Body of pancreas (tissue), 4 donors: ENCODE results near the gene COLGALT1. TPM values are rescaled to one million over a fixed set of nuclear protein-coding genes. Genes with fewer than 3 reads are reported as not detected.
A peak's percentile ranks its signal among the peaks of the same experiment; 100 is the strongest.
"Not testable (repeated sequence)": the region's sequence is repeated elsewhere in the genome, so short reads cannot be mapped to it uniquely, and the experiment has no call there.

Source experiments
- ATAC-seq: fragments of 150-250 bp; one replicate; pipeline ENCODE4 v1.9.1; 2016
- DNase-seq, 4 donors: peaks; one replicate each; pipeline ENCODE4 v3.0.0-alpha.2; 2019
- H3K27ac ChIP-seq, 4 donors: fragments of 200-600 bp; sonication (generic); 1 replicate in 3 of 4; 2 replicates in 1 of 4; pipeline versions ENCODE4 v1.5.1 to v1.6.1; 2016 to 2019; ENCODE audit warnings: mild to moderate bottlenecking in 1 of 4, mixed read lengths in 1 of 4, moderate library complexity in 1 of 4
- H3K27me3 ChIP-seq, 2 donors: fragments of 200-600 bp; sonication (generic); one replicate each; pipeline ENCODE4 v1.6.0; 2016; ENCODE audit warnings: mild to moderate bottlenecking in 1 of 2
- H3K36me3 ChIP-seq, 2 donors: fragments of 200-600 bp; sonication (generic); replicated peaks in 1 of 2; 2 replicates each; pipeline ENCODE4 v1.5.1; 2016; ENCODE audit warnings: low read depth in 2 of 2; ENCODE audit not compliant: insufficient read depth in 1 of 2
- H3K4me1 ChIP-seq: fragments of 200-600 bp; sonication (generic); one replicate; pipeline ENCODE4 v1.6.0; 2016
- H3K4me3 ChIP-seq, 2 donors: fragments of 200-600 bp; sonication (generic); 1 replicate in 1 of 2; 2 replicates in 1 of 2; pipeline ENCODE4 v1.5.1; 2016 to 2019
- H3K9me3 ChIP-seq, 3 donors: fragments of 200-600 bp; sonication (generic); 1 replicate in 2 of 3; 2 replicates in 1 of 3; pipeline ENCODE4 v1.5.1; 2016
- POLR2A ChIP-seq, 3 donors: fragments of 450-650 bp; IDR thresholded peaks; one replicate each; pipeline ENCODE4 v1.6.1; 2016; ENCODE audit warnings: antibody characterized with exemption in 3 of 3, mild to moderate bottlenecking in 2 of 3
- WGBS, 2 donors: methylation state at CpG; one replicate each; pipeline ENCODE4 v1.1.5; 2017; 5-methylcytosine and 5-hydroxymethylcytosine counted together
- intact Hi-C: fragments of 100-400 bp; cut with DNase I; formaldehyde crosslinking; loops from one replicate; pipeline ENCODE4 v1.15.1; 2023
- total RNA-seq, 2 donors: library from RNA; depleted of rRNA; stranded (reverse); fragments of >200 nt; gene quantifications; one replicate each; pipeline ENCODE4 v1.1.0, GENCODE V29; 2016
- TF ChIP-seq, protein P1 (sequence below), 7 experiments: fragments of 450-650 bp in 4 of 7; fragments of 200-600 bp in 3 of 7; sonication (generic) in 3 of 7; IDR thresholded peaks; one replicate each; pipeline ENCODE4 v1.5.1; 2016 to 2019; ENCODE audit warnings: antibody characterized with exemption in 7 of 7

The COLGALT1 gene
- 10 to 100 TPM; 38.9 to 41.5 TPM for total RNA-seq

DNA sequence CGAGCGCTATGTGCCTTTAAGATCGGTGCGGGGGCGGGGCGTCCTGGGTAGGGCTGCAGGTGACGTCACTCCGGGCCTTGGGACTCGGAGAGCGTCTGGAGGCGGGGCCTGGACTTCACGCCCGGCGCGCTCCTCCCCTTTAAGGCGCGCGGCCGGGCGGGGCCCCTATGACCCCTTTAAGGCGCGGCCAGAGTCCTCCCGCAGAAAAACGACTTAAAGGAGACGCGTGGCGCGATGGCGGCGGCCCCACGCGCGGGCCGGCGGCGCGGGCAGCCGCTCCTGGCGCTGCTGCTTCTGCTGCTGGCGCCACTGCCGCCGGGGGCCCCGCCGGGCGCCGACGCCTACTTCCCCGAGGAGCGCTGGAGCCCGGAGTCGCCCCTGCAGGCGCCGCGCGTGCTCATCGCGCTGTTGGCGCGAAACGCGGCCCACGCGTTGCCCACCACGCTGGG, at the start of gene COLGALT1:
Gene COLGALT1 (plus strand): TSS at position 170 of the 449 bp plus-strand sequence. CDS start 65 bp downstream, at position 235.
- intact Hi-C loops: no loop called here
- Histone ChIP-seq H3K36me3 (peaks cover 6 to 8% of the 10 kb centered on the region in 2 donors), H3K9me3 (no peaks in the 10 kb centered on the region), H3K4me3 (peak within 1 kb of the TSS; percentile 34 to 88), H3K27ac (peak within 1 kb of the TSS; percentile 9 to 77 (median 55)), H3K4me1 (peaks cover 16% of the 10 kb centered on the region), H3K27me3 (no peaks in the 10 kb centered on the region)
- DNase-seq (peak; percentile 99 to 100 (median 99)), ATAC-seq (peak; percentile 98)
- TF ChIP-seq POLR2A (IDR thresholded peaks at IDR 0.05): no peak
- WGBS, 2 donors: 0% methylated on average over 58 of the region's 64 CpGs; no CpG with 5 or more reads in 1 of the 2 donors

DNA sequence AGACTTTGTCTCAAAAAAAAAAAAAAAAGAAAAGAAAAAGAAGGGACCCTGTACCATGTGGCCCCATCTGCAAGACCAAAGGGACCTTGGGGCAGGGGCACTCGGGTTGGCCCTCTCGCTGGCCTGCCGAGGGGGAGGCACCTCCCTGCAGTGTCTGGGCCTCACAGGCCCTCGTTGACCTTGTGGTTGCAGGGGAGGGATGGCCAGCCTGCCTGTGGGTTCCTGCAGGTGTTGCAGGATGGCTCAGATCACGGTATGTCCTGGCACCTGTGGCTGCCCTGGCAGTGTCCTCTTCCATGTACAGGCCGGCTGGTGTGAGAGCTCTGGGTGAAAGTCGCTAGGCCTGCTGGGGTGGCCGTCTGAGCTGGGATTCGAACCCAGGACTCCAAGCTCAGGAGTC, 48.7 kb upstream of the COLGALT1 start:
- DNase-seq: no peak
- Histone ChIP-seq H3K27me3 (no peaks in the 10 kb centered on the region), H3K4me1 (peaks cover 24% of the 10 kb centered on the region), H3K9me3 (no peaks in the 10 kb centered on the region), H3K27ac (no peak overlapping the region), H3K36me3 (no peaks in the 10 kb centered on the region), H3K4me3 (no peak overlapping the region)
- ATAC-seq: no peak
- TF ChIP-seq POLR2A (IDR thresholded peaks at IDR 0.05): no peak
- TF ChIP-seq, protein P1, sequence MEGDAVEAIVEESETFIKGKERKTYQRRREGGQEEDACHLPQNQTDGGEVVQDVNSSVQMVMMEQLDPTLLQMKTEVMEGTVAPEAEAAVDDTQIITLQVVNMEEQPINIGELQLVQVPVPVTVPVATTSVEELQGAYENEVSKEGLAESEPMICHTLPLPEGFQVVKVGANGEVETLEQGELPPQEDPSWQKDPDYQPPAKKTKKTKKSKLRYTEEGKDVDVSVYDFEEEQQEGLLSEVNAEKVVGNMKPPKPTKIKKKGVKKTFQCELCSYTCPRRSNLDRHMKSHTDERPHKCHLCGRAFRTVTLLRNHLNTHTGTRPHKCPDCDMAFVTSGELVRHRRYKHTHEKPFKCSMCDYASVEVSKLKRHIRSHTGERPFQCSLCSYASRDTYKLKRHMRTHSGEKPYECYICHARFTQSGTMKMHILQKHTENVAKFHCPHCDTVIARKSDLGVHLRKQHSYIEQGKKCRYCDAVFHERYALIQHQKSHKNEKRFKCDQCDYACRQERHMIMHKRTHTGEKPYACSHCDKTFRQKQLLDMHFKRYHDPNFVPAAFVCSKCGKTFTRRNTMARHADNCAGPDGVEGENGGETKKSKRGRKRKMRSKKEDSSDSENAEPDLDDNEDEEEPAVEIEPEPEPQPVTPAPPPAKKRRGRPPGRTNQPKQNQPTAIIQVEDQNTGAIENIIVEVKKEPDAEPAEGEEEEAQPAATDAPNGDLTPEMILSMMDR (IDR thresholded peaks at IDR 0.05): no peak
- WGBS, 2 donors: 70 to 73% methylated on average over 5 to 9 of the region's 9 CpGs
- intact Hi-C loops: no loop called here

DNA sequence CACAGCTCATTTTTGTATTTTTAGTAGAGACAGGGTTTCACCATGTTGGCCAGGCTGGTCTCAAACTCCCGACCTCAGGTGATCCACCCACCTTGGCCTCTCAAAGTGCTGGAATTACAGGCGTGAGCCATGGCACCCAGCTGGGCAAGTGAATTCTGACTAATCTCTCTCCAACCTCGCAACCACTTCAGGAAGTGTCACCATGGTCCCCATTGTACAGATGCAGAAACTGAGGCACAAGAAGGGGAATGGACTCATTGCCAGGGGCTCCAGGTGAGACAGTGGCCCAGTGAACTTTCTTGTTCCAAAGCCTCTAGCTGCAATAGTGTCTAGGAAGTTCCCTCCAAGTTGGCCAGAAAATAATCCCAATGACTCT, 46.9 kb upstream of the COLGALT1 start:
- DNase-seq, ATAC-seq, H3K4me3 ChIP-seq, H3K9me3 ChIP-seq, H3K36me3 ChIP-seq, H3K27me3 ChIP-seq, intact Hi-C loops: not testable (repeated sequence)
- Histone ChIP-seq H3K27ac (peak overlapping the region in 1 of 4 donors; percentile 20), H3K4me1 (peaks cover 33% of the 10 kb centered on the region)
- 92% methylated on average over 3 of the region's 3 CpGs; no CpG with 5 or more reads in 1 of the 2 donors for WGBS, 2 donors

DNA sequence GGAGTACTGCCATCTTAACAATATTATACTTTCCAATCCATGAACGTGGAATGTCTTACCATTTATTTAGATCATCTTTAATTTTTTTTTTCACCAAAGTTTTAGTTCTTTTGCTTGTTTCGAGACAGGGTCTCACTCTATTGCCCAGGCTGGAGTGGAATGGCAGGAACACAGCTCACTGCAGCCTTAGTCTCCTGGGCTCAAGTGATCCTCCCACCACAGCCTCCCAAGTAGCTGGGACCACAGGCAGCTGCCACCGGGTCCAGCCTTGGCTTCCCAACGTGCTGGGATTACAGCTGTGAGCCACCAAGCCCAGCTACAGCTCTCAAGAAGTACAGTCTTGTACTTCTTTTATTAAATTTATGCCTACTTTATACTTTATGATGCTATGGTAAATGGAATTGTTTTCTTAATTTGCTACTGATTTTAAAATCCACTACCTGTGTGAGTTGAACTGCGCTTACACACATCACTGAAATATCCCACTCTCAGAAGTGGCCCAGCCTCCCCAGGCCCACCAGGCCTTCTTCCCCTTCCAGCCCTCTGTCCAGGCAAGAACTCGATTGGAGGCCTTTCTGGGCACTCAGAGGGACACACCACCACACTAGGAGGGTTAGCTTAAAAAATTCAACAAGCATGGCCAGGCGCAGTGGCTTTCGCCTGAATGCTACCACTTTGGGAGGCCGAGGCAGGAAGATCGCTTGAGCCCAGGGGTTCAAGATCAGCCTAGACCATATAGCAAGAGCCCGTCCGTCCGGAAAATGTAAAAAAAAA, 45.0 kb upstream of the COLGALT1 start:
- Histone ChIP-seq H3K4me1 (peaks cover 33% of the 10 kb centered on the region), H3K27me3 (no peaks in the 10 kb centered on the region), H3K4me3 (peak overlapping the region; percentile 87 to 96), H3K9me3 (no peaks in the 10 kb centered on the region), H3K36me3 (no peaks in the 10 kb centered on the region), H3K27ac (peak overlapping the region in 3 of 4 donors; percentile 98 to 100 (median 99))
- TF ChIP-seq POLR2A (IDR thresholded peaks at IDR 0.05): no peak
- TF ChIP-seq, protein P1 (IDR thresholded peaks at IDR 0.05): no peak
- DNase-seq: no peak
- intact Hi-C loops: no loop called here
- 48 to 51% methylated on average over 12 to 13 of the region's 13 CpGs for WGBS, 2 donors
- ATAC-seq: no peak

DNA sequence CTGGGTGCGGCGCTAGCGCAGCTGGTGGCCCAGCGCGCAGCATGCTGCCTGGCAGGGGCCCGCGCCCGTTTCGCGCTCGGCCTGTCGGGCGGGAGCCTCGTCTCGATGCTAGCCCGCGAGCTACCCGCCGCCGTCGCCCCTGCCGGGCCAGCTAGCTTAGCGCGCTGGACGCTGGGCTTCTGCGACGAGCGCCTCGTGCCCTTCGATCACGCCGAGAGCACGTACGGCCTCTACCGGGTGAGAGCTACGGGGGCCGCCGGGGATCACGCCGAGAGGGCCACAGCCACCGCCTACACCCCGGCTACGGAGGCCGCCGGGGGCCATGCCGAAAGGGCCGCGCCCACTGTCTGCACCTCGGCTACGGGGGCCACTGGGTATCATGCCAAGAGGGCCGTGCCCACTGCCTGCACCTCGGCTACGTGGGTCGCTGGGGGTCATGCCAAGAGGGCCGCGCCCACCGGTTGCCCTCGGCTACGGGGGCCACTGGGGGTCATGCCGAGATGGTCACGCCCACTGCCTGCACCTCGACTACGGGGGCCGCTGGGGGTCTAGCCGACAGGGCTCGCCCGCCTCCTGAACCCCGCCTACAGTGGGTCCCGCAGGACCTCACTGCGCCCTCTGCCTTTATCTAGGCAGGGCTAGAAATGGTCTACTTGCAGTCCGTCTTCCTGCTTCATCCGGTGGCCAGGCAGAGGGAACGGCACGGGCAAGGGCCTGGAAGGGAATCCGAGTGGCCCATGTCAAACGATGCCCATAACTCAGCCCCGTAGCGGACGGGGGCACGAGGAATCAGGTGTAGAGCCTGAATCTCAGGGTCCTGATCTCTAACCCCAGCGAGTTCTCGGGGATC, 43.5 kb upstream of the COLGALT1 start:
- Histone ChIP-seq H3K36me3 (no peaks in the 10 kb centered on the region), H3K4me1 (peaks cover 33% of the 10 kb centered on the region), H3K27me3 (no peaks in the 10 kb centered on the region), H3K4me3 (peak overlapping the region; percentile 87 to 96), H3K27ac (peak overlapping the region; percentile 97 to 100 (median 98)), H3K9me3 (no peaks in the 10 kb centered on the region)
- 0% methylated on average over 76 of the region's 82 CpGs; no CpG with 5 or more reads in 1 of the 2 donors for WGBS, 2 donors
- DNase-seq (peak; percentile 83 to 89 (median 86)), ATAC-seq (peak; percentile 76)
- TF ChIP-seq, protein P1 (IDR thresholded peaks at IDR 0.05): peak in 3 of 7 experiments; percentile 12 to 26 (median 18)
- peak; percentile 60 to 79 (median 78) for TF ChIP-seq POLR2A (IDR thresholded peaks at IDR 0.05)
- intact Hi-C loops: no loop called here
